HL-60/S4 (cell line): ENCODE results near the gene PIGL.
"Not testable (repeated sequence)": the region's sequence is repeated elsewhere in the genome, so short reads cannot be mapped to it uniquely, and the experiment has no call there.

Source experiments
- in situ Hi-C: fragments of 300-500 bp; cut with MboI; formaldehyde crosslinking; loops from 2 replicates; pipeline ENCODE4 v1.14.3; 2022; ENCODE audit warnings: low sequenced_read_pairs

The PIGL gene

DNA sequence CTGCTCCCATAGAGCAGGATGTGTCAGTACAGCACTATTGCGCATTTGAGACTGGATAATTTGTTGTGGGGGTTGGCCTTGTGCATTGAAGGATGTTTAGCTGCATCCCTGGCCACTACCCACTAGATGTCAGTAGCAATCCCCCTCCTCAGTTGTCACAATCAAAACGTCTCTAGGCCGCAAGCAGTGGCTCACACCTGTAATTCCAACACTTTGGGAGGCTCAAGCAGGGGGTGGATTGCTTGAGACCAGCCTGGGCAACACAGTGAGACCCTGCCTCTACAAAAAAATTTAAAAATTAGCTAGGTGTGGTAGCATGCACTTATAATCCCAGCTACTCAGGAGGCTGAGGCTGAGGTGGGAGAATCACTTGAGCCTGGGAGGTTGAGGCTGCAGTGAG lies 87.8 kb downstream of the PIGL start:
- in situ Hi-C loops, result no loop called here

DNA sequence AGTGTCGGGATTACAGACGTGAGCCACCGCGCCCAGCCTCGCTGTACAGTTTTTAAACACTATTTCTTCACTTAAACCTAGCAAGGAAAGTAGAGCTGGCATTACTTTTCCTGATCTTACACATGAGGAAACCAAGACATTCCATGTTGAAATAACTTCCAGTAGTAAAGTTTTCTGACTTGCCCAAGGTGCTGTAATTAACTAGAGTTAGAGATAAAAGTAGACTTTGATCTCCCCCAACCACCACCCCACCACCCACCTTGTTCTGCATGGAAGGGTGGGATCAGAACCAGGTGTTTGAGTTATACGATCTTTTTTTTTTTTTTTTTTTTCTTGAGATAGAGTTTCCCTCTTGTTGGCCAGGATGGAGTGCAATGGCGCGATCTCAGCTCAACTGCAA lies 89.2 kb downstream of the PIGL start:
- in situ Hi-C loops, result no loop called here

DNA sequence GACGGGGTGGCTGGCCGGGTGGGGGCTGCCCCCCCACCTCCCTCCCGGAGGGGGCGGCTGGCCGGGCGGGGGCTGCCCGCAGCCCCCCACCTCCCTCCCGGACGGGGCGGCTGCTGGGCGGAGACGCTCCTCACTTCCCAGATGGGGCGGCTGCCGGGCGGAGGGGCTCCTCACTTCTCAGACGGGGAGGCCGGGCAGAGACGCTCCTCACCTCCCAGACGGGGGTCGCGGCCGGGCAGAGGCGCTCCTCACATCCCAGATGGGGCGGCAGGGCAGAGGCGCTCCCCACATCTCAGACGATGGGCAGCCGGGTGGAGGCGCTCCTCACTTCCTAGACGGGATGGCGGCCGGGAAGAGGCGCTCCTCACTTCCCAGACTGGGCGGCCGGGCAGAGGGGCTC lies 95.1 kb downstream of the PIGL start:
- in situ Hi-C loops, result not testable (repeated sequence)

DNA sequence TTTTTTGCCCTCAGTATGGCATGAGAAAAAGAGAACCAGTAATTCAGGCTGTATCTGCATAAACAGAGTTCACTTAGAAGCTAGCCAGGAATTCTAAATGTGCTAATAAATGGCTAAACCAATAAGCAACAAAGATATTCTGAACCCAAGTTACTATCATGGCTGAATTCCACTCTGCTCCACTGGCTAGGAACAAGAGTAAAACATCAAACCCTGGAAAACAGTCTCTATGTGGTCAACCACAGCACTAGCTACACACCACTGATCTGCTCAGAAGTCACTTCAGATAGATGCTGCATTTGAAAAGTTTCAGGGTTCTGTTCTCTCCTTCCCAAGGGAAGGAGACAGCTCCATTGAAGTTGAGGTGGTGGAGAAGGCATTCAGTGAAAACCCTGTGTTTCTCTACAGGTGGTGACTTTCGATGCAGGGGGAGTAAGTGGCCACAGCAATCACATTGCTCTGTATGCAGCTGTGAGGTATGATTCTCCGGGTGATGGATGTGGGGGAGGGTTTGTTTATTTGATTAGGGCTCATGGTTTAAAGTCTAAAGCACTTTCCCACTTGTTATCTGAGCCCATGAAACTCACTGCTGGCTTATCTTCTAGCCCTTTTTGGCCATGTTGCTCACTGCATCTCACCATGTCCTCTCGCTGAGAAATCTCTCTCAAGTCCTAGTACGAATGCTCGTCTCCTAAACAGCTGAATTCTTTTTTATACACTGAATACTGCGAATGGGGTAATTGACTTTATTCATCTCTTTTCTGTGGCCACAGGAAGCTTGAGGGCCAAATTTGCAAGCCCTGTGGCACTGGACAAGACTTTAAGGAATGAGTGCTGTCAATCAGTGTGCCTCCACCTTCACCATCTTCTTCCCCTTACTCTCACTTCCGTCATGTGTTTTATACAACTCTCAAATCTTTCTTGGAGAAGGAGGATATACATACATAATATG lies 96.4 kb downstream of the PIGL start:
- in situ Hi-C loops, result no loop called here

DNA sequence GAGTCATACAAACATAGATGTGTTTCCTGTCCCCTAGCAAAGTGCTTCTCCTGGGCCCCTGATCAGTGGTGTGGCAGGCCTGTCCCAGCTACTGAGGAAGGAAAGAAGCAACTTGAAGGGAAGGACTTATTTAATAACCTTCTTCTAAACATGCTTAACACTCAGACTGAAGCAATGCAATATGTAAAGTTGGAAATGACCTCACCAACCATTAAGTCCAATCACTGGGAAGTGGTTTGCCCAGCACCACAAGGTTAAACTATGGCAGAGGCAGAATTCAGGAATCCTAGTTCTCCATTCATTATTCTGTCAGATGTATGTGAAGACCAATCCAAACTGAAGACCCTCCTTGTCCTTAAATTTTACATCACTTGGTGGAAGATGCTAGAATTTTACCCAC lies 97.2 kb downstream of the PIGL start:
- in situ Hi-C loops, result no loop called here

DNA sequence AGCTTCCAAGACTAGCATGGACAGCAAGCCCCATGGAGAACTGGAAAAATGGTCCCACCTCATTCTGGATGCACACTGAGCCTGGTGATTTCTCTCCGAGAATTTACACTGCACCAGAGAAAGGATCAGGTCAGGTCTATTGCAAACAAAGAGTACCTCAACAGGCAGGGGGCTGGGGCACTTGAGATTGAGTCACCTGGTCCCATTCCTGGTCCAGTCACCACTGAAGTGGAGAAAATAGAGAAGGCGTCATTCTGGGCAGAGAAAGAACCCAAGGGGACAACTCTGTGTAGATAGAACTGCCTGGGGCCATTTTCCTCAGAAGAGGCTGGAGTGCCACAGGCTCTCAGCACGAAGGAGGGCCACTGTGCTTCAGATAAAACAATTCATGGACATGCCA lies 97.8 kb downstream of the PIGL start:
- in situ Hi-C loops, result no loop called here

DNA sequence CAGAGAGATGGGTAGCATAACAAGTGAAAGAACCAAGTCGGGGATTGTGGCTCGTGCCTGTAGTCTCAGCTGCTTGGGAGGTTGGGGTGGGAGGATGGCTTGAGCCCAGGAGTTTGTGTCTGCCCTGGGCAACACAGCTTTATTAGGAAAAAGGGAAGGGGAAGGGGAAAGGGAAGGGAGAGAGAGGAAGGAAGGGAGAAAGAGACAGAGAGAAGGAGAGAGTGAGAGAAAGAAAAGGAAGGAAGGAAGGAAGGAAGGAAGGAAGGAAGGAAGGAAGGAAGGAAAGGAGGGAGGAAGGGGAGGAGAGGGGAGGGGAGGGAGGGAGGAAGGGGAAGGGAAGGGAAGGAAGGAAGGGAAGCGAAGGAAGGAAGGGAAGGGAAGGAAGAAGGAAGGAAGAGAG lies 103.0 kb downstream of the PIGL start:
- in situ Hi-C loops, result no loop called here

DNA sequence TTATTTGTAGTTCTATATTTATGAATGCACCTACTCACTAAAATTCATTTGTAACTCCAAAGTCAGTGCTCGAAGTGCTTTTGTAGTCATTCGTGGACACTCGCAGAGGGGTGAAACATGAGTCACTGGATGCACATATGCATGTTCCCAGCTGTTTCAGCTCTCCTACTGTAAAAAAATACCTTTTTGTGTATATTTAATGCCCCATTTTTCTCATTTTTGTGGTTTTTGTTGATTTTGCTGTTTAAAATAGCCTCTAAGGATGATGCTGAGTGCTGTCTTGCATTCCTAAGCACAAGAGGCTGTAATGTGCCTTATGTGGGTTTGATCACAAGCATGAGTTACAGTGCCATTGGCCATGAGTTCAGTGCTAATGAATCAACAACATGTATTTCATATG lies 105.6 kb downstream of the PIGL start:
- in situ Hi-C loops, result no loop called here

DNA sequence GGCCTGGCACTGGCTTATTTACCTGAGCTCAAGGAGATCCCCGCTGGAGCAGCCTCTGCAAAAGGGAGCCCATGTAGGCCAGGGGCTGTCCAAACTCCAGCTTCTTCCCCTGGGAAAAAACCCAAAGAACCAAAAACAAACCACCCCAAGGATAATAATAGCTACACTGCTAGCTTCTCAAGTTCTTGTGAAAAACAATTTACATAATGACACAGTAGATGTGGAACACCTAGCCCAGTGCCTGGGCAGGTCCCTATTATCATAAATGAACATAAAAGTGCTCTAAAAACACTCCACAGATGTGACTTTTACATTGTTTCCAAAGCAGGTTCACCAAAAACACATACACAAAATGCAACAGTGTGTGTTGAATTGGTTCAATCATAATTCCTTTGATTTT lies 109.0 kb downstream of the PIGL start:
- in situ Hi-C loops, result no loop called here

DNA sequence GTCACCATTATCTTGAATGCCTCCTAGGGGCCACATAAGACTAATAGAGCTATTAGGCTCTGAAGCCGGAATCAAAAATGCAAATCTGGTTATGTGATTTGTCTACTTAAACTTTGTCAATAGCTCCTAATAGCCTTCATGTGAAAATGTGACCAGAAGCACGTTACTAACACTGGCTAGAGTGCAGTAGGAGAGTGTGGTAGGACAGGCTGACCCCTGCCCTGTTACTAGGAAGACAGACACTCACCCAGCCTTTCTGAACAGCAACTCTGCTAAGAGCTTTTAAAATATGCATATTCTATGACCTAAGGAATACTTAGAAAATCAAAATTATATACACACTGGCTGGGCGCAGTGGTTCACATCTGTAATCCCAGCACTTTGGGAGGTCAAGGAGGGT lies 110.0 kb downstream of the PIGL start:
- in situ Hi-C loops, result no loop called here

DNA sequence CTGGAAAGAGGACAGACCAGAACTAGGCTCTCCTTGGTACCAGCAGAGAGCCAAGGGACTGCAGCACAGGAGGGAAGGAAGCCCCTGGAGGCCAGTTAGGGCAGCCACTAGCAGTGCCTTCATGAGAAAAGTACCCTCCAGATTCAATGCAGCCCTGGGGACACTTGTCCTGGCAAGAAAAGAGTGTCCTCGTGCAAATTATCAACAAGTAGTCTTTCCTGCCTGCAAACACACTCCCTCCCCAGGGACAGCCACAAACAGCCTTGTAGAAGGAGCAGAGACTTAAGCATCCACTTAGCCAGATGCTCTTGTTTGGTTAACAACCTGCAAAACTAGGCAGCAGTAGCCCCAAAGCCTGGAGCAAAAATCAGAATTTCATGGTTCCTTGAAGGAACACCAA lies 112.0 kb downstream of the PIGL start:
- in situ Hi-C loops, result no loop called here

DNA sequence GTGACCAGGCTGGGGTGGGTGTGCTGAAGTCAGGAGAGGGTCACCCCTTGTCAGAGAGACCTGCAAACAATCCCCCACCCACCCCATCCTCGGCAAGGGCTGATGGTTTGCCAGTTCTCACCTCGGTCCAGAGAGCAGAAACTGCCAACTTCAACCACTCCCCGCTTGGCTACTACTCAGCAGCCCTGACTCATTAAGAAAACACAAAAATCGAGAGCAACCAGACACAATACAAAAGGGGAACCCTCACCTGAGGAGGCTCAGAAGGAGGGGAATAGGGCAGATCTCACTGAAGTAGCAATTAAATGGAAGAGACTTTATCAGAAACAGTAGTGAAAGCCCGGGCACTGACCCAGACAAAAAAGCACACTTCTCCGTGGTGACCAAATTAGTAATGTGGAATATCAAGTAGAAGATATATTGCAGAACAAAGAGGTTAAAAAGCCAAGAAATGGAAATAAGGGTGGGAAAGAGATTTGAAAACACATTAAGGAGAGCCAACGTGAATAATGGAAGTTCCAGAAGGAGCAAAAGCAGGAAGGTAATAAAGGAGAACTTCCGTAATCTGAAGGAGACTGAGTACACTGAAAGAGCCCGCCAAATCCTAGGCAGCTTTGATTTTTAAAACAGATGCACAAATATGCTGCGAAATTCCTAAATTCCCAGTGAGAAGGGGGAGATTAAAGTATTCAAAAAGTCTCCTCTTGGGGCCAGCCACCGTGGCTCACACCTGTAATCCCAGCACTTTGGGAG lies 112.7 kb downstream of the PIGL start:
- in situ Hi-C loops, result no loop called here

DNA sequence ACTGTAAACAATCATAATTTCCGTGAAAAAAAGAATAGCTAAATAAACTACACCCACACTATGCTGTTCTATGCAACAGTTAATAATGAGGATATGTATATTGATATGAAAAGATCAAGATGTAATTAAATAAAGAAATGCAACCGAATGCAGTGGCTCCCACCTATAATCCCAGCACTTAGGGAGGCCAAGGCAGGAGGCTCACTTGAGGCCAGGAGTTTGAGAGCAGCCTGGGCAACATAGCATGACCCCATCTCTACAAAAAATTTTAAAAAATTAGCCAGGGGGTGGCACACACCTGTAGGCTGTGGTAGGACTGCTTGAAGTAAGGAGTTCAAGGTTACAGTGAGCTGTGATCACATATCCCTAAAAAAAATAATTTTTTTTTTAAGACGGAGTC lies 121.4 kb downstream of the PIGL start:
- in situ Hi-C loops, result no loop called here

DNA sequence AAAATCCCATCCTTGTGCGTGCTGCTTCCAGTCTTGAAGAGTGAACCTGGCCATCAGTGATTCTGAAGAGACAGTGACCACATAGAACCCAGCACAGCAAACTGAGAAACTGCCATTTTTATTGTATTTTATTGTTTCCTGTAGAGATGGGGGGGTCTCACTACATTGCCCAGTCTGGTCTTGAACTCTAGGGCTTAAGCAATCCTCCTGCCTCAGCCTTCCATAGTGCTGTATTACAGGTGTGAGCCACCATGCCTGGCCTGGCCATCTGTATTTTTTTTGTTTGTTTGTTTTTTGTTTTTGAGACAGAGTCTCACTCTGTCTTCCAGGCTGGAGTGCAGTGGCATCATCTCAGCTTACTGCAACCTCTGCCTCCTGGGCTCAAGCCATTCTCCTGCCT lies 122.4 kb downstream of the PIGL start:
- in situ Hi-C loops, result no loop called here

DNA sequence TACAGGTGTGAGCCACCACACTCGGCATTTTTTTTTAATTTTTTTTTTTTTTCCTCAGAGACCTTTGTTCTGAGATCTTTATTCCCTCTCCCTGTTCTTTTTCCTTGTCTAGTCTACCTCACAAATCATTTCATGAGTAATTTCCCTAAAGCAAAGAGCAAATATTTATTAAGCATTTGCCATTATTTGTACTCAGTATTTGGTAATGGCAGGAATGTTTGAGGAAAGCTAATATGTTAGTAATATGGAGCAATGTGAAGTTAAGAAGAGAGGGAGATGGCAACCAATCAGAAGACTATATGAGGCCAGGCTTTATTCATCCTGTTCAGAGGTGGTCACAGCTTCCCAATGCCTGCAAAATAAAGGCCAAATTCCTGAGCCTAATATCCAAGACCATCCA lies 122.9 kb downstream of the PIGL start:
- in situ Hi-C loops, result no loop called here

DNA sequence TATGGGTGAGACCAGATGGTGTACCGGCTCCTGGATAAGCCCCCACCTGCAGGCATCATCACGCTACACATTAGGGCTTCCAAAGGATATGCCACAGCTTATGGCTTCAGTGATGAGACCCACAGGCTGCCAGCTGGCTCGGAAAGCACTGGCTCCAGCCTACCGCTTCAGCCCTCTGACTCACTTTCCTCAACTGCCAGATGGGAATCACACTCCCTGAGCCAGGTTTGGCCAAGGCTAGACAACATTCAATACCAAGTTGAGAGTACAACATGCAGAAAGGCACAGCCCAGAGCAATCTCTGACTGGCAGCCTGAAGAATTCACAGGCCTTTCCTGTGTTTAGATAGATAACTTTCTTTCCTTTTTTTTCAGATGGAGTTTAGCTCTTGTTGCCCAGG lies 126.0 kb downstream of the PIGL start:
- in situ Hi-C loops, result no loop called here

DNA sequence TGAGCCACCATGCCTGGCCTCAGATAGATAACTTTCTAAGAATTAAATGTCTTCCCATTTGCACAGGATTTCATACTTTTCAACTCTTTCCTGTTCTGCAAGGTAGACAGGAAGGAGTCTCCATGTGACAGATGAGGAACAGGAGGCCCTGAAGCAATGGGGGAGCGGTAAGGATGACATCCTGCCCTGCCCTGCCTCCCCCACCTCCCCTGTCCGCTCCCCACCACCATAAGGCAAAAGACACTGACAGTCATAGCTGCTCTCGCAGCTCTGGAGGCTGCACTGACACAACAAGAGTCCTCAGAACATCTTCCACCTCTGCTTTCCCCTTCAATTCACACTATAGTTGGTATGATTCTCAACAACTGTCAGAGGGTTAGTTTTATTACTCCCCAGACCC lies 126.6 kb downstream of the PIGL start:
- in situ Hi-C loops, result no loop called here

DNA sequence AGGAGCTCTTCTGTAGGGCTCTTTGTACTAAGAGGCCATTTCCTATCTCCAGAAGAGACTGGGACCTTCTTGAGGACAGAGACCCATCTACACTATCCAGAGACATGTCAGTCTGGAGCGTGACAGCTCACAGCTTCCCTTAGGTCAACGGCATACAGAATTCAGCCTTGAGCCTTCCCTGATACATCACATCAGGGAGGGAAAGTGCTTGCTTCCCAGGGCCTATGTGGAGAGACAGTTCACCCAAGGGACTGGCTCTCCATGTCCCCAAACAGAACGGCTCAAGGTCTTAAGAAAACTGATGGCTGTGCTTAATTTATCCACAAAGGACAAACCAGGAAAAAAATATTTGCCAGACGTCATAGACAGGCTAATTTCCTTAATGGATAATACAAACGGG lies 128.6 kb downstream of the PIGL start:
- in situ Hi-C loops, result no loop called here

DNA sequence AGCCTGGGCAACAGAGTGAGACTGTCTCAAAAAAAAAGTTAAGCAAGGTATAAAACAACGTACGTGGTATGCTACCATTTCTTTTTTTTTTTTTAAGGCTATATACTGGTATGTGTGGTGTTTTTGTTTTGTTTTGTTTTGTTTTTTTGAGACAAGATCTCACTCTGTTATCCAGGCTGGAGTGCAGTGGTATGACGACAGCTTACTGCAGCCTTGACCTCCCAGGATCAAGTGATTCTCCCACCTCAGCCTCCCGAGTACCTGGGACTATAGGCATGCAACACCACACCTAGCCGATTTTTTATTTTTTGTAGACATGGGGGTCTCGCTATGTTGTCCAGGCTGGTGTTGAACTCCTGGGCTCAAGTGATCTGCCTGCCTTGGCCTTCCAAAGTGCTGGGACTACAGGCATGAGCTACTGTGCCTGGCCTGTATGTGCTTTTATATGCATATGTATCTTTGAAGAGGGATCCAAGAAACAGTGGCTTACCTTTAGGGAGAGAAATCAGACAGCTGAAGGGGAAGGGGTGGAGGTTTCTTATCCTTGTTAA lies 129.8 kb downstream of the PIGL start:
- in situ Hi-C loops, result no loop called here

DNA sequence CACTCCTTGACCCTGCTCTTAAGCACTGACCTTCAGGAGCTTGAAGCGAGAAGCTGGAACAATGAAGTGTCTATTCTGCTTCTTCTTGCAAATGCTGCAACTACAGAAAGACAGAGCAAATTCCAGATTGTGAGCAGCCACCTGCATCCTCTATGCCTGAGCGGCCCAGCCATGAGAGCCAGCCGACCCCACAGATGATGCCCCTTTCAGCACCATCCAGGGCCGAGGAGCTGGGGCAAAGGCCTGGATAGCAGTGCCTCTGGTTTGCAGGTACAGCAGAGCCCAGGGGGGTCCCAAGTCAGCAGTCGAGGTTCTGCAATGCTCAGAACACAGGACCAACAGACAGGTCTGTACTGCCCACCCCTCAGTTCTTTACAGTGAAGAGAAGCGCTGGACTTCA lies 131.6 kb downstream of the PIGL start:
- in situ Hi-C loops, result no loop called here

DNA sequence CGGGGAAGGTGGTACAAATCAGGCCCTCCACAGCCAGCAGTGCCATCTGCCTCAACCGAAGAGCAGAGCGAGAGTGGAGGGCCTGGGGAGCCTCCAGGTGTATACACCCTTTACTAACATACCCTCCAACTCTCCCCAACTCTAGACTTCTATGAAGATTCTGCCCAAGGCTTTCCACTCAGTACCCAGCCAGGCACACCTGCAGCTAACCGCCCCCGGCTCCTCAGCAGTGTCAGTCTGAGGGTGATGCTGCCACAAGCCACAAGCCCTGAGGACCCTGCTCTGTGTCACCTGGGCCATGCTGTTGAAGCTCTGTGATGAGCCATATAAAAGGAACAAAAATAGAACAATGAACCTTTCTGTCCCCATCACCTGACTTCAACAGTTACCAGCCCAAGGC lies 132.4 kb downstream of the PIGL start:
- in situ Hi-C loops, result no loop called here

DNA sequence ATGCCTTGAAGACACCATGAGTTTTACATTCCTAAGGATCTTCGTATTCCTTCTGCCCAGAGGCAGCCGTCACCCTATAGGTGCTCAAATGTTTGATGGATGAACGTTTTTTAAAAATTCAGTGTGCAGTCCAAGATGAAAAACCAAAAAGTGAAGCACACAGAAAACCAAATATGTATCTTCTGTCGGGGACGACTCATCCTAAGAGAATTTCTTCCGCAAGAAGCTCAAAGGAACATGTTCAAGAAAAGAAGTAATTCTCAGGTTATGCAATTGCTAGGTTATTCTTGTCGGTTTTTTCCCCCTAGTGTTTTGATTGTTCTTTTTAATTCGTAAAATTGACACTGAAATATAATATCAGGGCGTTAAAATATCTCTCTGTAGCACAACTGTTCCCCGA lies 134.8 kb downstream of the PIGL start:
- in situ Hi-C loops, result no loop called here
